HL-60 (cell line): Measurements from ENCODE around the gene IGLL5.

Experiments
- CTCF ChIP-seq: IDR thresholded peaks from one replicate; pipeline ENCODE4 v1.5.1; 2011; ENCODE audit warnings: low read length, control low read depth, inconsistent platforms; ENCODE audit not compliant: insufficient read depth
- POLR2AphosphoS5 ChIP-seq: IDR thresholded peaks from 2 replicates; pipeline ENCODE4 v1.6.1; 2012; ENCODE audit warnings: low read depth
- SPI1 ChIP-seq: IDR thresholded peaks from 2 replicates; pipeline ENCODE4 v1.6.1; 2012; ENCODE audit warnings: low read depth, mild to moderate bottlenecking, borderline replicate concordance

GRCh38 chr22:22891139-22891621 lies 3.6 kb downstream of the IGLL5 start:
- no peak for TF ChIP-seq CTCF
- no peak for TF ChIP-seq SPI1
- TF ChIP-seq POLR2AphosphoS5: no peak
